ENCODE data around the gene TBC1D22A. TPM values are rescaled to one million over a fixed set of nuclear protein-coding genes. Genes with fewer than 3 reads are reported as not detected.

The TBC1D22A gene
- total RNA-seq, 3 donors from 2014 or later, result 29.8 to 31.1 (median 29.9) TPM

DNA sequence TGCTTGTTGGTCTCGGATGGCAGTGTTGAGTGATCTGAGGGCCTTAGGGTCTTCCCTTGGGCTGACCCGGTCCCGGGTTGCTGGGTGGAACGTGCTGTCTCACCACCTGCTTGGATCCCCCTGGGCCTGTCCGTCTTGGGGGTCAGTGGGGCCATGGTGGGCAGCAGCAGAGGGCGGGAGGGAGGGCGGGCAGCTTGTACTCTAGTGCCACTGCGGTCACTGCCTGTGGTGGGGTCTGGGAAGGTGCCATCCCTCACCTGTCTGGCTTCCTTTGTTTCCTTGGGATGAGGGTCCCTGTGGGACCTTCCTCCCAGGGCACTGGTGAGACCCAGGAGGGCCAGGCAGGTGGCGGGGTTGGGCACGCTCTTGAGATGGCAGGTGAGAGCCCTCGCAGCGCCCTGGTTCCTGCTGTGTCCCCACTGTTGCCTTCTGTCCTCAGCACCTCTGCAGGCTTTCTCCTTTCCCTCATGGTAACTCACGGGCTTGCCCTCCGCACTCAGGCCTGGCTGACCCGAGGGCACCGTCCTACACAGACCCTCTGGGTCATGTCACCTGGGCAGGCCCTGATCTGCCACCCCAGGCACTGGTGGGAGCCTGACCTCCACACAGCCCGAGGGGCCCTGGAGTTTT is 34.2 kb downstream of the TBC1D22A start:
- ATAC-seq (no peak), DNase-seq (no peak)
- Mint-ChIP-seq H3K4me1 (ENCODE audit: low read depth) (peaks cover 12% of the 10 kb centered on the region), H3K27me3 (ENCODE audit: low read depth) (no peaks in the 10 kb centered on the region), H3K36me3 (ENCODE audit: insufficient read depth) (peaks cover 31% of the 10 kb centered on the region), H3K4me3 (no peak overlapping the region), H3K9me3 (no peaks in the 10 kb centered on the region)

DNA sequence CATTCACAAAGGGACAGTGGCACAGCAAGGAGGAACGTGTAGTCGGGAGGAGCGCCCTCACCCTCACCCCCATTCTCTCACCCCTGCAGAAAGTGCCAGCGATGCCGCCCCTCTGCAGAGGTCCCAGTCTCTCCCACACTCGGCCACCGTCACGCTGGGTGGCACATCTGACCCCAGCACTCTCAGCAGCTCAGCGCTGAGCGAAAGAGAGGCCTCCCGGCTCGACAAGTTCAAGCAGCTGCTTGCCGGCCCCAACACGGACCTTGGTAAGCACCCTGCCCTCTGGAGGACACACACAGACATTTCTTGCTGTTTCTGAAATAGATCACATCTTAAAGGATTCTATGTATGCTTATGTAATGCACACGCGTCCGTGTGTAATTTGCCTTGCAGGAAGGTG is 34.9 kb downstream of the TBC1D22A start:
- Mint-ChIP-seq H3K9me3 (no peaks in the 10 kb centered on the region), H3K36me3 (ENCODE audit: insufficient read depth) (peaks cover 37% of the 10 kb centered on the region), H3K27me3 (ENCODE audit: low read depth) (no peaks in the 10 kb centered on the region)

DNA sequence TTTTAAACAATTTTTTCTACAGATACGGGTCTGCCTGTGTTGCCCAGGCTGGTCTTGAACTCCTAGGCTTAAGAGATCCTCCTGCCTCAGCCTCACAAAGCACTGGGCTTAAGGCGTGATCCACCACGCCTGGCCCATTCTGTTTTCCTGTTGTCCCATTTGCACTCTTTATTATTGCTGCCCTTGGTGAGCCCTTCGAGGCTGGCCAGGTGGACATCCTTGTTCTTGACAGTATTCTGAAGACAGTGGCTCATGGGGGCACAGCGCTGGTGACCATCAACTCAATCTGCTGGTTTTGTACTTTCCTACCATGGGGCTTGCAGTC is 35.6 kb downstream of the TBC1D22A start:
- ATAC-seq (no peak), DNase-seq (no peak)
- H3K4me3 Mint-ChIP-seq, result no peak overlapping the region
- H3K27me3 Mint-ChIP-seq (ENCODE audit: low read depth), result no peaks in the 10 kb centered on the region
- H3K9me3 Mint-ChIP-seq, result no peaks in the 10 kb centered on the region
- peaks cover 11% of the 10 kb centered on the region for H3K4me1 Mint-ChIP-seq (ENCODE audit: low read depth)
- peaks cover 38% of the 10 kb centered on the region for H3K36me3 Mint-ChIP-seq (ENCODE audit: insufficient read depth)

More for the DNA sequence above, 34.9 kb downstream of the TBC1D22A start:
- DNase-seq (no peak), ATAC-seq (no peak)
- H3K4me3 Mint-ChIP-seq, result no peak overlapping the region
- H3K4me1 Mint-ChIP-seq (ENCODE audit: low read depth), result peaks cover 11% of the 10 kb centered on the region

DNA sequence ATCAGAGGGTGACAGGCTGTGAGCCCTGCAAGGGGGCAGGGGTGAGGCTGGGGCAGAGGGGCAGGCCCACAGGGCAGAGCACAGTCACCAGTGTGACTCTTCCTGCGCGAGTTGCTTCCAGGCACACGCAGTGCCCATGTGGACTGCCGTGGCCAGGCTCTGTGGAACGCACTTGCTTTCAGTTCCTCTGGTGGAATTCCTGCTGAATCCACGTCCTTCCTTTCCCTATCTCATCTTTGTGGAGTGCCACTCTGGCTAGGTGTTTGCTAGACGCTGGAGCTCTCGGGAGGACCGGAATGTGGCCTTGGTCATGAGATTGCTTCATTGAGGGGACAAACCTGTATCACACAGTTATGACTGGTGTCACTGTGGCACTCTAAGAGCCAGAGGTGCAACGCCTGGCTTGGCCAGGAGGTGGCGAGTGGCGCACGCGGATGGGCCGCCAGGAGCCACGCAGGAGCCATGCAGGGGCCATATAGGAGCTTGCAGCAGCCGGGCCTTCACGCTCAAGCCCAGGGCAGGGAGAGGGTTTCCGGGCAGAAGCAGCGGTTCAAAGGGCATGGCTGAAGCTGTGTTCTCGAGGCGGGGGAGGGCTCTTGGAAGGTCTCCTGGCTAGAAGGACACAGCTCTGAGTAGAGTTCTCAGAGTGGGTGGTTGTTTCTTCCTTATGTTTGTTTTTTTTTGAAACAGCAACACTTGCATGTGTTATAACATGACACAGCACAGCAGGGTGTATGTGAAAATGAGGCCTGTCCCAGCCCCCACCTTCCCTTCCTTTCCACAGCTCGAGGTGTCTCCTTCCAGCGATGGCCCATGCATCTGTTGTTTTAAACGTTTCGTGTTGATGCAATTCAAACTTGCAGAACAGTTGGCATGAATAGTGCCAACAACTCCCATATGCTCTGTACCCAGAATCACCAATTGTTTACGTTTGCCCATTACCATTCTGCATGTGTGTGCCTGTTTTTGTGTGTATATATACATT is 36.2 kb downstream of the TBC1D22A start:
- ATAC-seq (peak; percentile 84 to 90), DNase-seq (peak; percentile 75)
- Mint-ChIP-seq H3K36me3 (ENCODE audit: insufficient read depth) (peaks cover 38% of the 10 kb centered on the region), H3K9me3 (no peaks in the 10 kb centered on the region), H3K27me3 (ENCODE audit: low read depth) (no peaks in the 10 kb centered on the region), H3K4me3 (no peak overlapping the region), H3K4me1 (ENCODE audit: low read depth) (peaks cover 15% of the 10 kb centered on the region)

DNA sequence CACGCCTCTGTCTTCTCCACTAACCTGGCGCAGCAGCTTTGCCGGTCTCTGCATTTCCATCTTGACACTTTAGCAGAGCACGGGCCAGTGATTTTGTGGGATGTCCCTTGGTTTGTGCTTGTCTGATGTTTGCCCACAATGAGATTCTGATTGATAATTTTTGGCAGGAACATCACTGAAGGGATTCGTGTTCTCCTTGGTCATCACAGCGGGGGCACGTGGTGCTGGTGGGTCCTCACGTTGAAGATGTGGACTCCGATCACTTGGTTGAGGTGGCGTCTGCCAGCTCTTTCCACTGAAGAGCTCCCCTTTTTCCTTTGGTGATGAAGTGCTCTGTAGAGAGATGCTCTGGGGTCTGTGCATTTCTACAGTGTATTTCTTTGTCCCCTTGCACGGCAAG is 37.2 kb downstream of the TBC1D22A start:
- peaks cover 21% of the 10 kb centered on the region for H3K4me1 Mint-ChIP-seq (ENCODE audit: low read depth)
- no peaks in the 10 kb centered on the region for H3K27me3 Mint-ChIP-seq (ENCODE audit: low read depth)
- H3K36me3 Mint-ChIP-seq (ENCODE audit: insufficient read depth), result peaks cover 38% of the 10 kb centered on the region
- ATAC-seq (no peak), DNase-seq (no peak)
- no peak overlapping the region for H3K4me3 Mint-ChIP-seq
- H3K9me3 Mint-ChIP-seq, result no peaks in the 10 kb centered on the region

DNA sequence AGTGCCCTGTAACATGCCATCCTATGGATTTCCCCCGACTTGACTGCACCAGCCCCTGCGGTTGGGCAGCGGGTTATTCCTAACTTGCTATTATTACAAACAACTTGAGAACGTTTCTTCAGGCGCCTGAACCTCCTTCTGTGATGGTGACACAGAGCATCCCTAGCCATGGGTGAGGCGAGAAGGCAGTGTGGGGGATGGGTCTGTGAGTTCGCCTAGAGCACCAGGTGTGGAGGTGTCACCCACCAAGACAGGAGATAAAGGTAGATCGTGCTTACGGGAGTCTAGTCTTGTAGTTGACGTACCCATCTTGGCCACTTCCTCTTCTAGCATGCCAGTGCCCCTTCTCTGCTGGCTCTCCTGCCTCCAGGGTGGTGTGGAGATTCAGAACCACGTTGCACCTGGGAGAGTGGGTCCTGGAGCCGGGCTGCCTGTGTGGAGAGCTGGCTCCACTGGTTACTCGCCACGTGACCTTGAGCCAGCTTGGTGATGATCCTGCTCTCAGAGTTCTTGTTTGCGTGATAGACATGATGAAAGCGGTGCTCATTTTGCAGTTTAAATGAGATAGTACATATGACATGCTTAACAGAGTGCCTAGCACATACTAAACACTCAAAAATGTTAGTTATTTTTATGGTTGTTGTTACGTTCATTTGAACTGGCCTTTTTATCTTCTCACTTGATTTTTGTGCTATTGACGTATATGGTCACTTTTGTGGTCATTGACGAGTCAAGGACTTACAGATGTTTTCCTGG is 37.8 kb downstream of the TBC1D22A start:
- H3K36me3 Mint-ChIP-seq (ENCODE audit: insufficient read depth), result peaks cover 38% of the 10 kb centered on the region
- no peak overlapping the region for H3K4me3 Mint-ChIP-seq
- ATAC-seq (no peak), DNase-seq (no peak)
- no peaks in the 10 kb centered on the region for H3K9me3 Mint-ChIP-seq
- H3K4me1 Mint-ChIP-seq (ENCODE audit: low read depth), result peaks cover 22% of the 10 kb centered on the region
- H3K27me3 Mint-ChIP-seq (ENCODE audit: low read depth), result no peaks in the 10 kb centered on the region

DNA sequence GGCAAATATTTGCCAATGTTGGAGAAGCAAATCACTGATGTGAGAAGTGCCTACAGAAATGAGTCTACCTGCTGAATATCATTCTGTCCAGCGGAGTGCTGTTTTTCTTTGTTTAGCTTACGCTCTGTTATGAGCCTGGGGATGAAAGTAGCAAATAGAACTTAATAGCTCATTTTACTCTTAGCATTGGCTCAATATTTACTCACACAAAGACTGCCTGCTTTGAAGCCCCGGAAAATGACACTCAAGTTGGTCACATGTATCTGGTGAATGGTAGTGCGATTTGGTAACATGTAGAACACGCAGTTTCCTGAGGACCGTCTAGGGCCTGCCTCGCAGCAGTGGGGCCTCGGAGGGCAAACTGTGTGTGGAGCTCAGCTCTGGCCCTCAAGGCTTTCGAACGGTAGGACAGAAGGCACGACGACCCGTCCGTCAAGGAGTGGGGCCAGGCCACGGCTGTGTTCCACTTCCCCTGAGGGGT is 38.9 kb downstream of the TBC1D22A start:
- DNase-seq (no peak), ATAC-seq (no peak)
- no peaks in the 10 kb centered on the region for H3K27me3 Mint-ChIP-seq (ENCODE audit: low read depth)
- peaks cover 40% of the 10 kb centered on the region for H3K36me3 Mint-ChIP-seq (ENCODE audit: insufficient read depth)
- peaks cover 27% of the 10 kb centered on the region for H3K4me1 Mint-ChIP-seq (ENCODE audit: low read depth)
- H3K4me3 Mint-ChIP-seq, result no peak overlapping the region
- H3K9me3 Mint-ChIP-seq, result no peaks in the 10 kb centered on the region

DNA sequence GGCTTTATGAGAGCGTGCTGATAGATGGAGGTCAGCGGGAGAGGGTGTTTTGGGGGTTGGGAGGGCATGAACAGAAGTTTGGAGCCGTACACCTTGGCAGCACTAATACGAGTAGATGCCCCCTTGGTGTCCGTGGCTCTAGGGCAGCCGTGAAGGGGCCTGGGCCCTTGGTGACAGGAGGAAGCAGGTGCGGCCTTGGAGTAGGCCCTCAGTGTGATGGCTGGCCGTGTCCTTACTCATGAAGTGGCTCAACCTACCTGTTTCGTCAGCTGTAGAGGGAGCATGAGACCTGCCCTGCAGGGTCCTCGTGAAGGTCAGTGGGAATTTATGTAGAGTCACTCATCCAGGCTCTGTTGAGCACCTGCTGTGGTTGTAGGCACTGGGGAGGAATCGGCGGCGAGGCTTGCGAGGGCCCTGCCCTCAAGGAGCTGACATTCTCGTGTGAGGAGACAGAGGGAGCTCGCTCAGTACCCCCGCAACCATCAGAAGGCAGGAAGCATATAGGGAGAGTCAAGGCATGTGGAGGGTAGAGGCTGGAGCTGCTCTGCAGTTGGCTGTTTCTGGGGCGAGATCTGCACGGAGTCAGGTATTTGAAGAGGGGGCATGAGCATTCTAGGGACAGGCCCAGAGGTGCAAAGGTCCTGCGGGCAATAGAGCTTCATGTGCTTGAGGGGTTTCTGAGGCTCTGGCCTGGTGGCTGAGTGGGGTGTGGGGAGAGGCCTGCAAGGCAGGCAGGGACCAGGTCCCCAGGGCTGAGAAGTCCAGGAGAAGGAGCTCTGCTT is 39.6 kb downstream of the TBC1D22A start:
- H3K9me3 Mint-ChIP-seq, result no peaks in the 10 kb centered on the region
- H3K36me3 Mint-ChIP-seq (ENCODE audit: insufficient read depth), result peaks cover 42% of the 10 kb centered on the region
- peaks cover 33% of the 10 kb centered on the region for H3K4me1 Mint-ChIP-seq (ENCODE audit: low read depth)
- H3K4me3 Mint-ChIP-seq, result no peak overlapping the region
- ATAC-seq, result no peak
- DNase-seq, result no peak
- no peaks in the 10 kb centered on the region for H3K27me3 Mint-ChIP-seq (ENCODE audit: low read depth)

DNA sequence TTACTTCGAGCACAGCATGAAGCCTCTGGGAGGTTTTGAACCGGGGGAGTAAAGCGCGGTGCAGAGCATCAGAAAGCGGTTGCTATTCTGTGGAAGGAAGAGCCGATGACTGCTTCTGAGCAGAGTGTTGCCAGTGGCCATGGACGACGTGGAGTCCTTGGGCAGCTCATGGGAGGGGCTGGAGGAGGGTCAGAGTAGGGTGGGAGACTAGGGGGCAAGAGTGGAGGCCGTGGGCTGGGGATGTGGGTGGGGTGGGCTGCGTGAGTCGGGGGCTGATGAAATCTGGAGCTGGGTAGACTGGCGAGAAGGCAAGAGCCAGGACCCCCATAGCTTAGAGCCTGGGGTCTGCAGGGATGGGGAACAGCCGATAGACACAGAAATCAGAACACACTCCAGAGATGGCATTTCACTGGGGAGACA is 40.2 kb downstream of the TBC1D22A start:
- Mint-ChIP-seq H3K4me1 (ENCODE audit: low read depth) (peaks cover 38% of the 10 kb centered on the region), H3K4me3 (no peak overlapping the region), H3K27me3 (ENCODE audit: low read depth) (no peaks in the 10 kb centered on the region), H3K9me3 (no peaks in the 10 kb centered on the region), H3K36me3 (ENCODE audit: insufficient read depth) (peaks cover 48% of the 10 kb centered on the region)
- DNase-seq (no peak), ATAC-seq (no peak)

DNA sequence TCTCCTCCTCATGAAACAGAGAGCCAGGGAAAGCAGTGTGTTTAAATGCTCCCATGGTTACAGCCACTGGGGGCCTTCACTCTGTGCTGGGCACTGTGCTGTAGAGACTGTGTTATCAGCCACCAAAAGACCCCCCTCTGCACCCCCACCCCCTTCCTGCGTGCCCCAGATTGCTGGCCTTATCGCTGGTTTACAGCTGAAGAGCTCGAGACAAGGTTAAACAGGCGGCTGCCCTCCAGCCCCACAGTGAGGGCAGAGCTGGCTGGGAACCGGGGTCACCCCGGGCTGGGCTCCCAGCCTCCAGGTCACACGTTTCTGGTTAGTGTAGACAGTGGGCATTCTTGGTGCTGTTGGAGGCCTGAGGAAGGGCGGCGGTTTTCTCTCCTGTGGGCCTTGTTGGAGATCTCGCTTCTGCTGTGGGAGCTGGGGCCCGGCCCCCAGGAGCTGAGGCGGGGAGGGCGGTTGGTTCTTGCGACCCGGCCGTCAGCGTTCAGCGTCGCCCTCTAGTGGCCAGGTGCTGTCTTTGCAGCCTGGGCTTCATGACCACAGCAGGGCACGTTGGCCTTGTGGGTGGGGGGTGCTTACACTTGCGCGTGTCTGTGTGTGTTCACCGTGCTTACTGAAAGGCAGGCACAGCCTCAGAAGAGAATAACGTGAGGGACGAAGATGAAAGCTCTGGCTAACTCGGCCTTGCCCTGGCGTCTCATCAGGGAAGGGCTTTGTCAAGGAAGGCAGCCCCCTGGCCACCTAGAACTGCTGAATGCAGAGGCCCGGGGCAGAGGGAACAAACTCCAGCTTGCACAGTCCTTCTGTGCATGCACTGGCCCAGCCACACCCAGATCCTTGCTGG is 40.8 kb downstream of the TBC1D22A start:
- peak; percentile 72 for DNase-seq
- no peaks in the 10 kb centered on the region for H3K27me3 Mint-ChIP-seq (ENCODE audit: low read depth)
- H3K4me1 Mint-ChIP-seq (ENCODE audit: low read depth), result peaks cover 40% of the 10 kb centered on the region
- H3K4me3 Mint-ChIP-seq, result no peak overlapping the region
- ATAC-seq, result peak; percentile 73 to 84
- H3K9me3 Mint-ChIP-seq, result no peaks in the 10 kb centered on the region
- peaks cover 43% of the 10 kb centered on the region for H3K36me3 Mint-ChIP-seq (ENCODE audit: insufficient read depth)

DNA sequence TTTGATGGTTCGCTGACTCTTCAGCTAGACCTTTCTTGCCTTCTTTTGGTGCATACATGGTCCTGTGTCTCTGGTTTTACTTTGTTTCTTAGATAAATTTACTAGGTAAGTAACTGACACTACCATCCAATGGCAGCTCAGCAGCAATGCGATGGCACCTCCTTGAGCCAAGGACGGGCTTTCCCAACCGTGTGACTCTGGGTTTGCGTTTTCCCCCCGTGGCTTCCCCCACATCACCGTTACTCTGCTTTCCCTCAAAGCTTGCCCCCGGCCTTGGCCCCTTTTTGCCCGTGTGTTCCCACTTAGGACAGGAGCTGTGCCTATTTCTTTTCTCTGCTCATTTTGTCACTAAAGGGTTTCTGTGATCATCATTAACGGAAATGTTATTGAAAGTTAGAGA is 41.5 kb downstream of the TBC1D22A start:
- H3K27me3 Mint-ChIP-seq (ENCODE audit: low read depth), result no peaks in the 10 kb centered on the region
- no peak overlapping the region for H3K4me3 Mint-ChIP-seq
- no peak for ATAC-seq
- no peak for DNase-seq
- peaks cover 41% of the 10 kb centered on the region for H3K36me3 Mint-ChIP-seq (ENCODE audit: insufficient read depth)
- no peaks in the 10 kb centered on the region for H3K9me3 Mint-ChIP-seq
- H3K4me1 Mint-ChIP-seq (ENCODE audit: low read depth), result peaks cover 38% of the 10 kb centered on the region

DNA sequence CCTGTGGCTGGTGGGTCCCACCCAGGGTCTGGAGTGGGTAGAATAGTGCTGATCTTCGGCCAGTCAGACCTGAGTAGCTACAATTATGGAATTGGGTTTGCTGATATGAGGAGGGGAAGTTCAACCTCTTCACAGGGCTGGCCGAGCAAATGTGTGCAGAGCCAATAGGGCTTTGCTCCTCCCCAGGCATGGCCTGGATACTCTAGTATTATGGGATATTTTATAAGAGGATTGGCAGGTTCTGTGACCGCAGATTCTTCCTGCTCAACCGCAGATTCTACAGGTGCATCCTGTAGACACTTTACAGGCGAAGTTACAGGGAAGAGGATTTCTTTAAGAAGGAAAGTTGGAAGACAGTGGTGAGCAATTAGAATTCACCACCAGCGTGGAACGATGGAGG is 44.3 kb downstream of the TBC1D22A start:
- no peak overlapping the region for H3K4me3 Mint-ChIP-seq
- peaks cover 45% of the 10 kb centered on the region for H3K4me1 Mint-ChIP-seq (ENCODE audit: low read depth)
- no peaks in the 10 kb centered on the region for H3K9me3 Mint-ChIP-seq

DNA sequence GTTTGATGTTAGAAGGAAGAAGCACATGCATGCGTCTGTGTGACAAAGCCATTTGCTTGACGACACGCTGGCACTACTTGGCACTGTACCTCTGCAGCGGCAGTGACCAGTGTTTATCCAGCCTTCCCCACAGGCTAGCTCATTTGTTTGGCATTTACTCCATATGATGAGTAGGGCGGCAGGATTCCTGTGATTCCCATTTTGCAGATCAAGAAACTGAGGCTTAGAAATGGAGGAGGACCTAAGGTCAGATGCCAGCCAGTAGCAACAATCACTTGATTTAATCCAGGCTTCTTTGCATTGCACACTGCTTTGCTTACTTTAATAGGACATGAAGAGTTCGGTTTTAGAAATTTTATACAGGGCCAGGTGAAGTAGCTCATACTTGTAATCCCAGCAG is 45.0 kb downstream of the TBC1D22A start:
- Mint-ChIP-seq H3K4me1 (ENCODE audit: low read depth) (peaks cover 38% of the 10 kb centered on the region), H3K4me3 (no peak overlapping the region), H3K9me3 (no peaks in the 10 kb centered on the region), H3K27me3 (ENCODE audit: low read depth) (no peaks in the 10 kb centered on the region), H3K36me3 (ENCODE audit: insufficient read depth) (peaks cover 26% of the 10 kb centered on the region)
- ATAC-seq (no peak), DNase-seq (no peak)

More for the DNA sequence above, 44.3 kb downstream of the TBC1D22A start:
- Mint-ChIP-seq H3K27me3 (ENCODE audit: low read depth) (no peaks in the 10 kb centered on the region), H3K36me3 (ENCODE audit: insufficient read depth) (peaks cover 32% of the 10 kb centered on the region)
- DNase-seq, result no peak
- ATAC-seq, result no peak

All from activated T-cell treated with anti-CD3 and anti-CD28 coated beads, Interleukin-2, amount 50 U/mL, for 4 hours (primary cell).